HG02973 (cell line): ENCODE measurements around the gene SERAC1.

Experiments
- ATAC-seq: cut with Tn5 transposase; IDR thresholded peaks from one replicate; pipeline ENCODE4 v1.9.1; 2021; ENCODE audit warnings: moderate library complexity; ENCODE audit not compliant: unreplicated experiment

Gene SERAC1

GRCh38 chr6:158060455-158061360 lies 107.4 kb downstream of the SERAC1 start:
- no peak for ATAC-seq
